AG20443 (cell line): ENCODE measurements around the gene COL27A1.
A peak's percentile ranks its signal among the peaks of the same experiment; 100 is the strongest.
"Not testable (repeated sequence)": the region's sequence is repeated elsewhere in the genome, so short reads cannot be mapped to it uniquely, and the experiment has no call there.

Source experiments
- DNase-seq: peaks from one replicate; pipeline ENCODE4 v3.0.0; 2012; ENCODE audit warnings: low spot score, mixed read lengths

Gene COL27A1

GRCh38 chr9:114184071-114184470, 28.7 kb downstream of the COL27A1 start:
- peak; percentile 42 for DNase-seq

- no peak for DNase-seq
Observed at GRCh38 chr9:114184866-114185265, 29.5 kb downstream of the COL27A1 start.

GRCh38 chr9:114185570-114186490, 30.5 kb downstream of the COL27A1 start:
- no peak for DNase-seq

- no peak for DNase-seq
Observed at GRCh38 chr9:114186605-114187289, 31.4 kb downstream of the COL27A1 start.

GRCh38 chr9:114187827-114188226, 32.5 kb downstream of the COL27A1 start:
- no peak for DNase-seq

- no peak for DNase-seq
Observed at GRCh38 chr9:114189823-114190562, 34.7 kb downstream of the COL27A1 start.

GRCh38 chr9:114190563-114190905, 35.2 kb downstream of the COL27A1 start:
- DNase-seq, result no peak

- not testable (repeated sequence) for DNase-seq
Observed at GRCh38 chr9:114191402-114191801, 36.1 kb downstream of the COL27A1 start.

- no peak for DNase-seq
Observed at GRCh38 chr9:114192539-114192938, 37.2 kb downstream of the COL27A1 start.

- DNase-seq, result no peak
Observed at GRCh38 chr9:114193090-114193489, 37.8 kb downstream of the COL27A1 start.

- no peak for DNase-seq
Observed at GRCh38 chr9:114196117-114196516, 40.8 kb downstream of the COL27A1 start.

GRCh38 chr9:114196979-114197622, 41.8 kb downstream of the COL27A1 start:
- DNase-seq, result no peak

- no peak for DNase-seq
Observed at GRCh38 chr9:114198249-114199040, 43.1 kb downstream of the COL27A1 start.

GRCh38 chr9:114200721-114201300, 45.5 kb downstream of the COL27A1 start:
- no peak for DNase-seq

GRCh38 chr9:114202396-114202795, 47.1 kb downstream of the COL27A1 start:
- DNase-seq, result no peak

- DNase-seq, result no peak
Observed at GRCh38 chr9:114202849-114203248, 47.5 kb downstream of the COL27A1 start.

- no peak for DNase-seq
Observed at GRCh38 chr9:114203410-114204140, 48.2 kb downstream of the COL27A1 start.

GRCh38 chr9:114204265-114204664, 48.9 kb downstream of the COL27A1 start:
- DNase-seq, result no peak

GRCh38 chr9:114205171-114206015, 50.1 kb downstream of the COL27A1 start:
- DNase-seq, result no peak
